Measurements from ENCODE around the gene SORT1.
"Not testable (repeated sequence)": the region's sequence is repeated elsewhere in the genome, so short reads cannot be mapped to it uniquely, and the experiment has no call there.

The SORT1 gene

DNA sequence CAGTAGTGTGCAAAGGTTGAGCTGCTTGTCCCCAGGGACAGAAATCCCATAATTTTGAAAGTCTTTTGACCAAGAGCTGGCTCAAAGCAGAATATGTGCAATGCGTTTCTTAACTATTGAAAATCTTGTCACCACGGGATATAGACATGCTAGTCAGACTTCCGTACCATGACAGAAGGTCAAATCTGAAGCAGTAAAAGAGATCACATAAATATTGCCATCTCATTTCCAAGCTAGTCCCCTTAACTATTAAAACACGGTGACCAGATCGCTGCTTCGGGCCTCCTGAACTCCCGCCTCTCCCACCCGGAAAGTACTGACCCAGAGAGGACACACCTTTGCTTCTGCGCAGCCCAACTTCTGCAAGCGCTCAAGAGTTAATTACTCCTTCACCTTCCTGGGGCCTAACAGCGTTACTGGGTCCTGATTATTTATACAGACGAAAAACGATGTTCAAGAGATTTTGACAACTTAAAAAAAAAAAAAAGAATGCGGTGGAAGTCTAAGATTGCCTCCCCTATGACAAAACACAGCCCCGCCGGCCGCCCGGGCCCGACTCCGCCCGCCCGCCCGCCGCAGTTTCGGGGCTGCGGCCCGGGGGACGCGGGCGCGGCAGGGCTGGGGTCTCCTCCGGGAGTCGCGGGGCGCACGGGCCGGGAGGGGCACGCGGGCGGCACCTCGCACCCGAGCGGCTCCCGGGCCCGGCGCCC is 692 bp downstream of the SORT1 start:
- DNase-seq = no peak

DNA sequence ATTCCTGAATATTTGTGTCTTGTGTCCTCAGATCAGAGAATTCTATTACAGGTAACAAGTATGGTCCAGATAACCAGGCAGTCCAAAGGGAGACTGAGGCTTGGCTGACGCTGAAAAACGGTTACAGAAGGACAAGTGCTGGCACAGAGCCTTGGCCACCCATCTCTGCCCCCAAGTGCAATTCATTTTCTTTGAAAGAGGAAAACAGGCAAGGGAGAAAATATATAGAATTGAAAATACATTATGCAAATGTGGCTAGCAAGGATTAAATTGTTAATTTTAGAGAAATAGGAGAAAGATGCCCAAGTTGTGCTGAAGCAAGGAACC is 1.2 kb downstream of the SORT1 start:
- DNase-seq = no peak

DNA sequence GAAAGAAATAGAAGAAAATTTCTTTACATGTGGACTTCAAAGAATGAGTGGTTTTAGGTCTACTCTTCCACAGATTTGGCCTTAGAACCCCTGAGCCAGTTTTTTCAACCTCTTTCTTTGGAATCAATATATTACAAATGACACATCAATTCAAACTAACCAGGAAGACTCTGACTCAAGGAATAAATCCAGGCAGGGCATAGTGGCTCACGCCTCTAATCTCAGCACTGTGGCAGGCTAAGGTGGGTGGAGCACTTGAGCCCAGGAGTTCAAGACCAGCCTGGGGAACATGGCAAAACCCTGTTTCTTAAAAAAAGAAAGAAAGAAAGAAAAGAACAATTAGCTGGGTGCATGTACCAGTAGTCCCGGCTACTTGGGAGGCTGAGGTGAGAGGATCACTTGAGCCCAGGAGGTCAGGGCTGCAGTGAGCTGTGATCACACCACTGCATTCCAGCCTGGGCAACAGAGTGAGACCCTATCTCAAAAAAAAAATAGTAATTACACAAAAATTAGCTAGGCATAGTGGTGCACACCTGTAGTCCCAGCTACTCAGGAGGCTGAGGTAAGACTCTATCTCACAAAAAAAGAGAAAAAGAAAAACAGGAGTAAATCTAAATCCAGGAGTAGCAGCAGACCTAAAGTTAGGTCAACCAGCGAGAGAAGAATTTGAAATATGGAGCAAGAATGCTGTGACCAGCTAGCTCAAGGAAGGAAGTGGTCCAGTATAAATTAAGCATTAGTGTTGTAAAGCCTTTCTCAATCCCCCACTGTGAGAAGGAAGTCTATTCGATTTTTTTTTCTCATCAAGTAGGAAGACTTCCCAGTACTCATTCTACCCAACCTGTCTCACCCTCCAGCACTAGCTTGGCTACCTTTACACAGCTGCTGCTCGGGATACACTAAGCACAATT is 1.9 kb downstream of the SORT1 start:
- no peak for DNase-seq

DNA sequence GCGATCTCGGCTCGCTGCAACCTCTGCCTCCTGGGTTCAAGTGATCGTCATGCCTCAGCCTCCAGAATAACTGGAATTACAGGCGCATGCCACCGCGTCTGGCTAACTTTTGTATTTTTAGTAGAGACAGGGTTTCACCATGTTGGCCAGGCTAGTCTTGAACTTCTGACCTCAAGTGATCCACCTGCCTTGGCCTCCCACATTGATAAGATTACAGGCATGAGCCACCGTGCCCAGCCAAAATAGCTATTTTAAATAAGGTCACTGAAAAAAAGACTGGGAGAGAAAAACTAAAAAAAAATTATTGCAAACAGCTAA is 2.5 kb downstream of the SORT1 start:
- DNase-seq = not testable (repeated sequence)

DNA sequence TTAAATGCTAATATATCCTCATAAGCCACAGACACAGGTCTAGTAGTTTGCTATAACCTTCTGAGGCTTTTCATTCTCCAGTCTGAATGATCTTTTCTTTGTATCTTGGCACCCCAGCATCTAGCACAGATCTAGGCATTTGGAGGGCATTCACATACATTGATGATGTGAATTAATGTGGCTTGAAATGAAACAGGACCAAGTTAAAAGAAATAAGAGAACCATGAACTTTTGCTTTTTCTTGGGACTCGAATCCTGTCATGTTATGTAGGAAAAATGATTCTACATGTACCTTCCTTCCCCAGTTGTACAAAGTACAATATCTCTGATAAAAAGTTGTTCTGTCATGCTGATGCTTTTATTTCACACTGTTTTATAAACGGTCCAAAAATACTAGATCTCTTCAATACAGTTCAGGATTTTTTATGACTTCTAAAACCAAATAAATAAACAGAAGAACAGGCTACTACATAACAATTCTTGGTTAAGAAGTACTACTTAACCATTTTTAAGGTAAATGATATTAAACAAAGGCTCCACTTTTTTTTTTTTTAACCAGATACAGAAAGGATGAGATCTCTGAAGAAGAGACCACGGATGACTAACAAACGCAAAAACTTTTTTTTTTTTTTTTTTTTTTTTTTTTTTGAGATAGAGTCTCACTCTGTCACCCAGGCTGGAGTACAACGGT is 3.0 kb downstream of the SORT1 start:
- no peak for DNase-seq

DNA sequence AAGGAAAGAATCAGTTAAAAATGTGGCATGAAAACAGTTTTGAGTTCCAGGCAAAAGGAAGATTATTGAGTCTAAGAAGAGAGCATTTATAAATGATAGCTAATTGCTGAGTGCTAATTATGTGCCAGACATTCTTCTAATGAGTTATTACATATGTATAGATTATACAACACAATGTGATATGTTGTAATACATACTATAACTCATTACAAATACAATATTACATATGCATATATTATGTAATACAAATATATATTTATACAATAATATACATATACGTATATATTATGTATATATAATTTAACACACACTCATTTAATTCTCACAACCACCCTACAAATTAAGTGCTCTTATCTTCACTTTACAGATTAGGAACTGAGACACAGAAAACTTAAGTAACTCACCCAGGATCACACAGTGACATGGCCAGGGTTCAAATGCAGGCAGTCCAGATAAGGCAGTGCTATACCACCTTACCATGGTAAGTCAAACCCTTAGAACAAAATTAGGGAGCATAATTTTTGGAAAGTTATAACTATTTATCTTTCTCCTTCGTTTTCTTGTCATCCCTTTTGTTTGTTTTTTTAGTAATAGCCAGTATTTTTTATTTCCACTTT is 4.0 kb downstream of the SORT1 start:
- DNase-seq = no peak

DNA sequence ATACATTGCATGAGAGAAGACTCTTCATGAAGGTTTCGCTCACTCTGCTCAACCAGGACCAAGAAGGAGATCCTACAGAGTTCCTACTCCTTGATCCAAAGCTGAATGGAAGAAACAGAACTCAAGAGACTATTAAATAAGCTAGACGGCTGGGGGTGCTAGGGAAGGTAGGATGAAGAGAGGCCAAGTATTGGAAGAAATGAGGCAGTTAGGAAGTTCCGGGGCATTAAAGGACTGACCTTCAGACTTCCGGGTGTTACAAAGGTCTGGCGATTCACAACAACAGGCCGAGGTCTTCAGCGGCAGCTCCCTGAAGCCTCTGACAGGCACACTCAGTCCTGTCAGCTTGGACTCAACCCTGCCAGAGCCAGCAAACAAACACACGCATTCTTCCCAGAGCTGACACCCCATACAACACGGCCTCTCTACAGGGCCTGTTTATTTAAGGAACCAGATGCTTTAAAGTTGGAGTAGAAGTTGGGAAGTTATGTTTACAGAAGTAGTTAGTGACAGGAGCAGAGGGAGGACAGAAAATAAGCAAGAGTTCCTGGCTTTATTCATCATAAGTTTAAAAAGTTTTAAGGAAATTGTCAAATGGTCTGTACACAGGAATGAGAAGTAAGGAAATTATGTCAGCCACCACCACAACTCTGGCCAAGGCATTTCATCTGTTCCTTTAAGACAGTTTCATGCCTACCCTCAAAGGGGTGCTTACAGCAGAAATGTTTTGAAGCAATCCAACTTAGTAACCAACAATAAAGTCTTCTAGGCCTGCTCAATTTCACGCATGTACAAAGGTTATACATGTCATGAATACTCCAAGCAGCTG is 4.7 kb downstream of the SORT1 start:
- DNase-seq = no peak

DNA sequence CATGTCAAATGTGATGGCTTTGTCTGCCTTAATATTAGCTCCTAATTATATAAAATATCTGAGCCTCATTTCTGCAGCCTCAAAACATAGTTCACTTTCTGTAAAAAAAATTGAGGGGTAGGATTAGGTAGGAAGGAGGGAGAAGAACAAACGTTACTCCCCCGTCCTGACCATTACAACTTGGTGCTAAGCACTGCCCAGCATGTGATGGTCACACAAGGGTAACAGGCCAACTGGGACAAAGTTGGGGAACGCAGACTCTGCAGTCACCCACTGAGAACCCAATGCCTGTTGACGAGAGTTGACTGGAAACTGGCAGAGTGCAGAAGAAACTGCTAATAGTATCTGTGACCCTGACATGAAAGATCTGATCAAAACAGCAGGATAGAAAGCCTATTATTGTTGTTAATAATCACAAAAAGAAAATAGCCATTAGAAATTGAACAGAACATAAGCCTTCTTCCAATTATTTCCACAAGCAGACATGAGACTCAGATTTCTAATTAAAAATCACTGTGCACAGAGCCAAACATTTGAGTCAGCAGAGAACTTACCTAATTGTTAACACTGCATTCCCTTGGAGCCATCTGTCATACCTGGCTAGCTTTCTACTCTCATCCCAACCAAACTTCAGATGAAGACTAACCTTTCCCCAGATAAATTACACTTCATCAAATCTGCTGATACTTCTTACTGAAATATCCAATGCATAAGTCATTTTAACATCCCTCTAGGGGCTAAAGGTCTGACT is 5.5 kb downstream of the SORT1 start:
- DNase-seq = no peak

DNA sequence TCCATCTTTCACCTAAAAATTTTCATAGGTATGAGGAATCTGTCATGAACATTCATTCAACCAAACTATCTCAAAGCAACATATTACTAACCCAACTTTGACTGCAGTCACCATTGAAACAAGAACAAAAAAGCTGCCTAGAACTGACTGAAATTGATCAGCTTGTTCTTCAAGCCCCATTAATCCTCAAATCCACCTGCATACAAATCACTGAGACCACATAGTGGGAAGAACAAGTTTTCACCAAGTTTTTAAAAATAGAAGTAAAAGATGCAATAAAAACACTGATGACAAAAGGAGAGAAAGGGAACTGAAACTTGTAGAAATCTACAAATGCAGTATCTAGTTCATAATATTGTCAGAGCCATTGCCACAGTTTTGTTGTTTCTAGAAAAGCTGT is 6.1 kb downstream of the SORT1 start:
- no peak for DNase-seq

DNA sequence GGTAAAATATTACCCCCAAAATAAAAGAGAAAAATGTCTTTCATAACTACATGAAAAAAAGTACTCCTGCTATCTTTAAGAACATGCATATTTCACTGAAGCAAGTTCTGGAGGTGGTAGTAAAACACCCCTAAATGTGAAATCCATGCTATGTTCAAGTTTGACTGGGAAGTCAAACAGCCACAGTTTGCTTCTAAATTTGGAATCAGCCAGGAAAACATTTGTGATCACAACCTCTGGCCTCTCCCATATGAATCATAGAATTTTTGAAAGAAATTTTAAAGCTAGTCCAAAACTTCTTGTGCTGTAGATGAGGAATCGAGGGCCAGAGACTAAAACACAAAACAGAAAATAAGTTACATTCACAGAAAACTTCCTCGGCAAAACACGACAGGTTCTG is 6.6 kb downstream of the SORT1 start:
- no peak for DNase-seq

DNA sequence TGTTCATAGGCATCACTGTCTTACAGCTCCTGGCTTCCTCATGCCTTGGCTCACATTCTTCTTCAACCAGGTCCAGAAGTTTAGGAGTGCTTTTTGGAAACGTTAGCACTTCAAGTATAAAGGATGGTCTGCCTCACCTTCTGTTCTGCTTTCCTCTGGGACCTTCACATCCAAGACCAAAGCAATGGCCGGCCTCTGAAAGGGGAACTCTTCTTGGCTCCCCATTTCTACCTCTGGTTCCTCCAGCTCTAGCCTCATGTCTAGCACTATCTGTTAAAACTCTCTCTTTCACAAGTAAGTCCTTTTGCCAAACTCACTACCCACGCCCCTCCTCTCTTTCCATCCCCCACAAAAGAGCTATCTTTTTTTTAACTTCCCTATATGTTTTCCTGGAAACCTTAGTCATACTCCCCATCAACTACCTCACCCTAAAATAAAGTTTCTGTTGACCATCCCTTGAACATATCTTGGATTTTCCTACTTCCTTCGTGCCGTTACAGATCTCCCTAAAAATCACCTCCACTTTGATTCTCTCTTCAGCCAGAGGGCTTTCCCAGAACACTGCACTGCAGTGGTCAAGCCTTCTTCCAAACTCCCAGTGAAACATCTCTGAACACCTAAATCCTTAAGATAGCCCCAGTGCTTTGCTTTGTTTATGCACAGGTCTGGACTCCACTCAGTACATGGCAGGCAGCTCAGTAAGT is 7.9 kb downstream of the SORT1 start:
- DNase-seq = no peak

DNA sequence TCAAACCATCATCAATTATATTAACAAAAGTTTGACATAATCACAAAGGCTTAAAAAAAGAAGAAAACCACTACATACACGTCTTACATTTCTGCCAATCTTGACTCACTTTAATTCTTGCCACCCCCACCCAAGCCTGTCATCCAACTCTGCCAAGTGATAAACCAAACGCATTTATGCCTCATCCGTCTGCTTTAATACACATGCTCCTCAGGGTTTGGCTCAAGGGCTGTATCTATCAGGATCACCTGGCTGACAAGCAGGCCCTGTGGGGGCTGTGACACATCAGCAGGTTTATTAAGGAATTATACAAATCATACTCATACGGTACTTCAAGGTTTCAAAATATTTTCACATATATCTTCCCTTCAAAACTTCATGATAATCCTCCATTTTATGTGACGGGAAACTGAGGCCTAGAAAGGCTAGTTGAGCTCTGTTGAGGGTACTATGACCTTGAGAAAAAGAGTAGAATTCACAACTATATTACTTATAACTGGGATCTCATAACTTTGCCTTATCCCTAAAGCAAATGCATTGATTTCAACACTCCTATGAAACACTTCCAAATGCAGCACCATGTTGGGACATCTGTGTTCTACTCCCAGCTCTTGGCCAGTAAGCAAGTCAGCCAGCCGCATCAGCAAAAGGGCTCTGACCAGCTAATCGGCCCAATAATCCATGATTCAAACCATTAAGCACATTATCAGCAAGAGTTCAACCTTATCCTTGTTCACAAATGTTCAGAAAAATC is 8.7 kb downstream of the SORT1 start:
- DNase-seq = no peak

DNA sequence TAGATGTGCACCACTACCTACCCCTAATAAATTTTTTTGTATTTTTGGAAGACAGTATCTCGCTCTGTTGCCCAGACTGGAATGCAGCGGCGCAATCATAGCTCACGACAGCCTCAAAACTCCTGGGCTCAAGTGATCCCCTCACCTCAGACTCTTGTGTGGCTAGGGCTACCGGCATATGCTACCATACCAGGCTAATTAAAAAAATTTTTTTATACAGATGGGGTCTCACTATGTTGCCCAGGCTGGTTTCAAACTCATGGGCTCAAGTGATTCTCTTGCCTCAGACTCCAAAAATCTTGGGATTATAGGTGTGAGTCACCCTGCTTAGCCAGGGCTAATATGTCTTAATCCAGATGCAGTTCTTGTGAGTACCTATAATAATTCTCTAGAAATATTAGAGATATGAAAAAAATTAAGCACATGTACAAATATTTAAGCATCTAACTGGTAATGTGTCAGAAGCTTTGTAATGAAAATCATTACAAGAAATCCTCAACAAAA is 9.5 kb downstream of the SORT1 start:
- DNase-seq = no peak

DNA sequence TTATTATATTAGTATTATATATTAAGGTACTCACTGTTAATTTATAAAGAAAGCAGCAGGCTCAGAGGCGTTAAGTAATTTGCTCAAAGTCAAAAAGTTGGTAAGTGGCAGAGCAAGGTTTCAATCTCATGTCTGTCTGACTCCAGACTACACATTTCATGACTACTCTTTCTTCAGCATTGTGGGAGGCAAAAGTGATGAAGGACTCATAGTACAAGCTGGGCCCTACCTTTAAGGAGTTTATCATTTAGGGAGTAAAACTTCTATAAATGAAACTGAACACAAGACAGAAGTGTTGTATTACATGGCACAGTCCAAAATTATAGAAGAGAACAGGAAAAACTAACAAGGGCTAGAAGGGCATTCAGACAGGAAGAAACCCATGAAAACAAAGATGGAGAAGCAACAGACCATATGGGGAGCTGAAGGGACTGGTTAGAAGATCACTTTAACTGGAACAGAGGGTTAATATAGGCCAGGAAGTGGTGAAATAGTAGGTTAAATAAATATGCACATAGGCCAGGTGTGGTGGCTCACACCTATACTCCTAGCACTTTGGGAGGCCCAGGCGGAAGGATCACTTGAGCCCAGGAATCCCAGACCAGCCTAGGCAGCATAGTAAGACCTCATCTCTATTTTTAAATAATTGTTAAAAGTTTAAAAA is 11.5 kb downstream of the SORT1 start:
- no peak for DNase-seq

DNA sequence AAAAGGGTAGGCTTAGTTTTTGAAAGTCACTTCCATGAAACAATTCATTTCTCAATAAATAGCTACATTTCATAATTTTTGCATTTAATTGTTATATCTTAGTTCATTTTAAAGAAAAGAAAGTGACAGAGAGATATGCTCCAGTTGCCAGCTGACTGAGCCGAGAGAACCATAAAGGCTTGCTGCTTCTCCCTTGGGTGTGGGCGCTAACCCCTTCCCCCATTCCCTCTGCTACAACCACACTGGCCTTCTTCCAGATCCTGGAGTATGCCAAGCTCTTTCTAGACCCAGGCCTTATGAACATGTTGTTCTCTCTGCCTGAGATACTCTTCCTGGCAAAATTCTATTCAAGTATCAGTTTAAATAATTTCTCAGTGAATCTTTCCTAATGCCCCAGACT is 12.3 kb downstream of the SORT1 start:
- DNase-seq = no peak

DNA sequence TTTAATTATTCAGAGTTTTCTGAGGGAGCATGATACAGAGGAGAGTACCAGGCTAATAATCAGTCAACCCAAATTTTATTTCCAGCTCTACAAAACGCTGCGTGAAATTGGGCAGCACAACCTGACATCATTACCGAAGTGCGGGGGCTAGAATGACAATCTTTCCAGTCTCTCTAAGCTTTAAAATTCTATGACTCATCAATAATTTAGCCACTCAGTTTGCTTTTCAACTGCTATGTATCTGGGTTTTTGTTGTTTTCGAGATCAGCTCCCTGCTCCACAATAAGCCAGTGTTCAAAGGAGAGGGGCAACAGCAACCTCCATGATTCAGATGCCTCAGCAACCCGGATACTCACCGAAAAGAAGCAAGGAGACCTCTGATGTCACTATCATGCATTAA is 13.9 kb downstream of the SORT1 start:
- DNase-seq = no peak

DNA sequence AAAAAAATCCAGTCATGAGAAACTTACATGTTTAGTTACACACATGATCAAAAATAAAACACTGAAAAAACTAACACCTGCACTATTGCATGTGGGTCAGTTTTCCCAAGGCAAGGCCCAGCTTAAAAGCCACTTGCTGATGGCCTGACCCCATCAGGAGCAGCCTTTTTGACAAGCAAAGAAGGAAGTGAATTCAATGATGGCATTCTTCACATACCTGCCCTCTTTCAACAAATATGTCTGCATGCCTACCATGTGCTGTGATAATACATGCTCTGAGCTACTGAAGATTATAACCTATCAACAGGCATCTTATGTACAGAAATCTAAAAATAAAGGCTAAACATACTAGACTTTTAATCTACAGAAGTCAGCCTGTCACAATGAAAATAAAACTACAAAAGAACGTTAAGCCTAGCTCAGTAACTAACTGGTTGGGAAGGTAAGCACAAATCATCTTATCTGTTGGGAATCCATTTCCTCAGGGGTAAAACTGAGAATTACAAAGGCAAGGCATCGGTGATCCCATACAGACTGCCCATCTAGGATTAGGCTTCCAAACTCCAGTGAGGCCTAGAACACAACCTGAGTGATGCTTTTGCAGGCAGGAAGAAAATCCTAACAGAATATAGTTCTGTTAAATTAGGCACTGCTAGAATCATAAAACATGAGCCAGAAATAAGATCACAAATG is 14.5 kb downstream of the SORT1 start:
- DNase-seq = no peak

DNA sequence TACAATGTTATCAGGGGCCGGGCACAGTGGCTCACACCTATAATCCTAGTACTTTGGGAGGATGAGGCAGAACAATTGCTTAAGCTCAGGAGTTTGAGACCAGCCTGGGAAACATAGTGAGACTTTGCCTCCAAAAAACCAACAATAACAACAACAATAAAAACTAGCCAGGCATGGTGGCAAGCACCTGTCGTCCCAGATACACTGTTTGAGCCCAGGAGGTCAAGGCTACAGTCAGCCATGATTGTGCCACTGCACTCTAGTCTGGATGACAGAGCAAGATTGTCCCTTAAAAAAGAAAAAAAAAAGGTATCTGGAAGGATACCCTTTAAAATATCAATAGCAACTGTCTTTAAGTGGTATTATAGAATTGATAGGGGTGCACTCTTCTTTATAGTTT is 16.1 kb downstream of the SORT1 start:
- DNase-seq = no peak

DNA sequence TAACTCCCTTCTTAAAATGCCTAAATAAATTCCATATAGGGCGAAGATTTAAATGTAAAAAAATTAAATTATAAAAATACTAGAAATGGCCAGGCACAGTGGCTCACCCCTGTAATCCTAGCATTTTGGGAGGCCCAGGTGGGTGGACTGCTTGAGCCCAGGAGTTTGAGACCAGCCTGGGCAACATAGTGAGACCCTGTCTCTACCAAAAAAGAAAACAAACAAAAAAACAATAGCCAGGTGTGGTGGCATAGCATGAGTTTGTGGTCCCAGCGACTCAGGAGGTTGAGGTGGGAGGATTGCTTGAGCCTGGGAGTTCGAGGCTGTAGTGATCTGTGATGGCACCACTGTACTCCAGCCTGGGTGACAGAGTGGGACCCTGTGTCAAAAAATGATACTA is 17.8 kb downstream of the SORT1 start:
- no peak for DNase-seq

Measured in 8988T (cell line).